GM19395 (cell line): ENCODE data around the gene MDGA2.

Experiments
- ATAC-seq: cut with Tn5 transposase; IDR thresholded peaks from one replicate; pipeline ENCODE4 v1.9.1; 2021; ENCODE audit warnings: mild to moderate bottlenecking, moderate library complexity; ENCODE audit not compliant: unreplicated experiment

Gene MDGA2

DNA sequence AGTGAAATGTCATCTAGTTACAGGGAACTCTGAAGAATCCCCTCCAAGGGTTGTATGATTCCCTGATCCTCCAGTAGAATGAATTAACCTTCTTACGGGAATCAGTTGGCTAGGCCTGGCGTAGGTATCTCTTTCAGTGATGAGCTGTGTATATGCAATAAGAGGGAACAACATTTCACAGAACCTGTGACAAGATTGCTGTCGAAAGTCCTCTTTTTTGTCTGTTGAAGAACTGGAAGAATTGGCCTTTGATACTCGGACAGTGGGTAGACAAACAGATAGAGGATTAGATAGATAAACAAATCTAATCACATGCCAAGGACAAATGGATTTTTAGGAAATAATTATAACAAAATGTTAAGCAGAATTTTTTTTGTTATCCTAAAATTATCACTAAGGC, 184.6 kb downstream of the MDGA2 start:
- ATAC-seq, result no peak

DNA sequence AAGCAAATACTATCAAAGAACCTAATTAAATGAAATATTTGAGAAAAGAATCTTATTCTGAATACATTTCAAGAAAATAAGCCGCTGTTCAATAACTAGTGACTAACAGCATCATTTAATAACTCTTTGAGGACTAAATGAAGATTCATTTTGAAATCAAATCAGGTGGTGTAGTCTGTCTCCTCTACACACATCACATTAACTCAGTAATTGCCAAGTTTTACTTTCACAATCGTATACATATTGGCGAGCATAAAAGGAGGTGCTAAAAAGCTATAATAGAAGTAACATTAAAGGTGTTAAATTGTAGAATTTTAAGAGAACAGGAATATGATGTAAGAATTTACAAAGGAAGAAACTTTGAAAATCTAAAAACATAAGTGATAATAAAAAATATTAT, 185.1 kb downstream of the MDGA2 start:
- no peak for ATAC-seq

DNA sequence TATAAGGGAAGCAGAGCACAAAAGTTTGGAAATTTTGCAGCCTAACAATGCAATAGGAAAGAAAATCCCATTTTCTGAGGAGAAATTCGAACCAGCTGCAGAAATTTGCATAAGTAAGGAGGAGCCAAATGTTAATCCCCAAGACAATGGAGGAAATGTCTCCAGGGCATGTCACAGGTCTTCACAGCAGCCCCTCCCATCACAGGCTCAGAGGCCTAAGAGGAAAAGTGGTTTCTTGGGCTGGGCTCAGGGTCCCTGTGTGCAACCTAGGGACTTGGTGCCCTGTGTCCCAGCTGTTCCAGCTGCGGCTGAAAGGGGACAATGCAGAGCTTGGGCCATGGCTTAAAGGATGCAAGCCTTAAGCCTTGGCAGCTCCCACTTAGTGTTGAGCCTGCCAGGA, 190.0 kb downstream of the MDGA2 start:
- no peak for ATAC-seq

DNA sequence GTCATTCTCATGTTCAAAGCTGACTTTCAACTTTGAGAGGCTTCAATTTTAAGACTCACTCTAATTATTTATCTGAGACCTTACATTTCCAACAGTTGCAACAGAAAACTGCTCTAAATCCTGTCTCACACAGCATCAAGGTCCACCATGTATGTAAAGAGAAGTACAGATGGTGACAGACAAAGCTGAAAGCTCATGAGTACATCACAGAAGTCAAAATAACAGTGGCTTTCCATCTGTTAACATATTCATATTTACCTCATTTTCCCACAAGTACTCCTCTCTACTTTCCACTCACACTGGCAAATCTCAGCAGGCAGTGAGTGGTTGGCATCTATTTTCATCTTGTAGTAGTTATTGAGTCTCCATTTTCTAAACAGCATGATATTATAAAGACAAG, 192.0 kb downstream of the MDGA2 start:
- ATAC-seq, result no peak

DNA sequence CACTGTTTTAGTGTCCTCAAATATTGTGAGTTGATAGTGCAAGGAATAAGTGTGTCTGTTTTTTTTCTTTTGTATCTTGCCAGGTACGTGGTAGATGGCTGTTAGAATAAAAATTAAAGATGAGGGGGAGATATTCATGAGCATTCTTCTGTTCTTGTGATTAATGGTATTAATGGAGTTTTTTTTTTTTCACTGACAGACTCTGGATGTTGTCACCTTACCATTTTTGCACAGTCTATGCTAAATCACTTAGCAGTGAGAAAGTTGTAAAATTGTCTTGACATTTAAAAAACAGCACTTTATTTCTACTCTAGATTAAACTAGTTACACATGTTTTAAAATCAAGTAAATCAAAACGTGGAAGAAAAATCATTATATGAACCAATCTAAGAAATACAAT, 204.3 kb downstream of the MDGA2 start:
- no peak for ATAC-seq

DNA sequence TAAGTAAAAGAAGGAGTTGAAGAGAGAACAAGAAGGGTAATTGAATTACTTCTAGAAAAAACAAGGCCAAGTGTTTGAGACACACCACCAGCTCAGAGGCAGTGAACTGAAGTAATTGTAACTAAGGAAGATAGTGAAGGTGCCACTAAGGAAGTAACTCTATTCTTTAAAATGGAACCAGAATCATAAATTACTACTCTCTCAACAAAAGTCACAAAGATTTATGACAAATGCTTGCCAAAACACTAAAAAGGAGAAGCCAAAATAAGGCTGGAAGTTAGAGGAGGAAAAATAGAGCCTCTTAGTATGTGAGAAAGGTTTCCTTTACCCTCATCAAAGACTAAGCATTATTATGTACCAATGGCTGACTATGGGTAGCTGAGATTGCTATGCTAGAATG, 208.5 kb downstream of the MDGA2 start:
- ATAC-seq, result no peak

DNA sequence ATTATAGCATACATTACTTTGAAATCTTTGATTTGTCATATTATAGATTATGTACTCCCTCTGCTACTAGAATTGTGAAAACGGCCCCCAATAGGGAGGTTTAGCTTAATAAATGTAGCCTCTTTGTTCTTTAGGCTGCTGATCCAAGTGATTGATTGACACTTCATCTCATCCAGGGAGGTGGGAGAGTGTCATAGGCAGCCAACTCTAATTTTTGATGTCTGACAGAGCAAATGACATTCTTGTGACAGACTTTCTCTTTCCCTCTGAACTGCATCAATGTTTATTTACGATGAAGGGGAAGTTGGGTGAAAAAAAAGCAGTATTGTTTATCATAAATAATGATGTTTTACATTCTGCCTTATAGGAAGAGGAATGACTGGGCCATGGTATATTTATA, 221.4 kb downstream of the MDGA2 start:
- ATAC-seq, result no peak

DNA sequence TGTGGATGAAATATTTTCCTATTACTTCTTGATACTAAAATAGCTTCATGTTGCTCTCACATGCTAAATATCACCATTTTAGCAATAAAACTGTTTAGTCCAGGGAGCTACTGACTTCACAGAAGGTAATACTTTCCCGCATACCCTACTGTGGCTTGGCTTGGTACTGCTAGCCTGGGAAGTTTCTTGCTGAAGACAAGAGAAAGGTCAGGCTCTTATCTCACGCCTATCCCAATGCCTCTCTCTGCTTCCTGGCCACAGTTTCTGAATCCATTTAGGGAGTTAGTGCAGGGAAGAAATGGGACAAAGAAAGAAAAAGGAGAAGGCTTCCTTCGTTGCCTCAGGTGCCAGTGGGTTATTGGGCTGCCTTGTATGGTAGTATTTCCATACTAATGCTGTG, 228.3 kb downstream of the MDGA2 start:
- no peak for ATAC-seq

DNA sequence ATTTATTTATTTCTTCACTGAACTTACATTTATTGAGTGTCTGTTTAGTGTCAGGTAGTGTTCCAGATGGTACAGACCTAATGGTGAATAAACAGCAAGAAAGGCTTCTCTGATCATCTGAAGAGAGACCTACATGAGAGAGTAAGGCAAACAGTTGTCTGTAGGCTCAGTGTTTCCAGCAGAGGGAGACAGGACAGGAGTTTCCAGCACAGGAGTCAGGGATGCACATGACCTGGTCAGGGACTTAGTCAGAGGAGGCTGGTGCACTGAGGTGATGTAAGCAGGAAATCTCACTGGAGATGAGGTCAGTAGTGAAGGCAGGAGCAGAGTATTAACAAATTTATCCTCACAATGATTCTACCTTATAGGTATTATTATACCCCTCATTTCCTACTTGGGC, 233.2 kb downstream of the MDGA2 start:
- ATAC-seq, result no peak

DNA sequence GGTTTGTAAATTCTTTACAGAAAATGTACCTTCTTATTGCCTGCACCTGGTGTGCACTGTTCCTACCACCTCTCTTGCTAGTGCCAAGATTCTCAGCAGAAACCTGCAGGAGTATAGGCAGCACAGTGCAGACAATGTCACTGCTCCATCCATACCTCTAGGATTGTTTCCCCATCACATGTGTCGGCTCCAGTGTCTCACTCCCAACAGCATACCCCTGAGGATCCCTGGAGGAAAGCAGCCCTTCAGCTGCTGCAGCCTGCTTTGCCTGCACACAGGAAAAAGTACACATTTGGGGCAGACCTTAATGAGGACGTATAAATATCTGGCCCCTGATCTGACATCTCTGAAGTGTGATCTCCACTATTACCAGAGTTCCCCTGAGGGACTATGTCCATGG, 235.5 kb downstream of the MDGA2 start:
- ATAC-seq, result no peak

DNA sequence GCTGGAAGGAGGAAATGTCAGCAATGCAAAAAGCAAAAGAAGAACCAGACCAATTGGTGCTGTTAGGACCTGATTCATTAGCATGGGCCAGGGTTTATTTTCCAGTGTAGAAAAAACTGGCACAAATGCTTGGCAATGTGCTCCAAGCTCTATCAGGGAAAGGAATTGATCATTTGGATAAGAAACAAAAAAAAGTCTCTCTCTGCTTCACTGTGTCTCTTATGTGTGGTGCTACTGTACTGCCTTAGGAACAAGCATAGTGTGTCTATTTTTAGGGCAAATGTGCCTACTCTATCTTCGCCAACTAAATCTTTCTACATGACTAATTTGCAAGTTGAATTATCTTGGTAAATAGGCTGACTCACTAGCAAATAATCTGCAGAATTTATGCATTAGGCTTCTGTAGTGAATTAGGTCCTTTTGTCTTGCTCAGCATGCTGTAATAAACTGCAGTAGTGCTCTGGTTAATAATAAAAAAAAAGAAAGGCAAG, 236.7 kb downstream of the MDGA2 start:
- no peak for ATAC-seq

DNA sequence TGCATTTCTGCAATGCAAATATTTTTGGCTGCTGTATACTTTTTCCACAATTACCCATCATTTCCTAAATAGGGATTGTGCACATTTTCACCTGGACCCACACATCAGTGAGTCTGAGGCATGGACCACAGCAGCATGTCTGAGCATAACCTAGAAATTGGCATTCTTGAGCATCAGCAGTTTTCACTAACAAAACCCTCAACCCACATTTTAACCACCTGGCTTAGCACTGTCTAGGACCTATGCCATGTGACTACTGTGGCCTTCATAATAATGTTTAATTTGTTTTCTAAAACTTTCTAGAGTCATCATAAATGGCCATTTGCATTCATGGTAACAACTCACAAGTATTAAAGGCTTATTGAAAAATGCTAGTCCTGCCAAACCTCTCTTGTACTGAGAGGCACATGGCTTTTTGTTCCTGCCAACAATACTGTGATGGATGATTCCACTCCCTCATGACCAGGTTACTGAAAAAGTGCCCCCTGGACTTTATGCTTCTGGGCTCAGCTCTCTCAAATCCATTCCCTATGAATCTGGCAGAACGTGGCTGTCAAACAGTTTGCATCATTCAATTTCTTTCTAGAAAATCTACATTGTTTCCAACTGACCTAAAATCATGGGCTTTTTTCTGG, 240.0 kb downstream of the MDGA2 start:
- no peak for ATAC-seq

DNA sequence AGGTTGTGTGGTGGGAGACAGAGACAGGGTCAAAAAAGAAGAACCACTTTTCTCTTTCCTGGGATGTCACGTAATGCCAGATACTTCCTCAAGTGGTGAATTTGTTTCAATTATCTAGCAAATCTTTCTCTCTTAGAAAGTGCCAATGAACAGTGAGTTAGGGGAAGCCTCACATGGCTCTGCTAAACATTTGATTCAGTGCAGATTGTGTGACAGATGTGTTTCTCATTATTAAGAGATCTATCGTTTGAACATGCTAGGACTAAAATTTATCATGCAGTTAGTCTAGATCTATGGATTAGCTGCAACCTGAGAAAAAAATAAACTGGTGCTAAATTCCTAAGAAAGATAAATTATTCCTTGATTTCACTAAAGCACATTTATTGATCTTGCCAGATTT, 247.8 kb downstream of the MDGA2 start:
- ATAC-seq, result no peak

DNA sequence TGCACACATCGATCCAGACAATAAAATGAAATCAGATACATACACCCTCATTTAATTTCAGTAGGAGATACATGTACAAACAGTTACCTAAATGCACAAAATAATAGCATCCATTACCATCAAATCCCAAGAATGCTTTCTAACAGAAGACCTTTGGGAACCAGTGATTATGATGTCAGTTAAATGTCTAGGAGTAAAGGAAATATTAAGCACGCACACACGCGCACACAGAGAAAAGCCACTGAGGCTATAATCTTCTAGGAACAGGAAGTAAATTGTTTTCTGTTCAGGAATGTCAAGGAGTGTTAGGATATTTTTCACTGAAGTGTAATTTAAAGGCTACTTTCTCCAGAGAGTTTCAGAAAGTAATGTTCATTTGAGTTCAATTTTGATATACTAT, 250.1 kb downstream of the MDGA2 start:
- ATAC-seq, result no peak

DNA sequence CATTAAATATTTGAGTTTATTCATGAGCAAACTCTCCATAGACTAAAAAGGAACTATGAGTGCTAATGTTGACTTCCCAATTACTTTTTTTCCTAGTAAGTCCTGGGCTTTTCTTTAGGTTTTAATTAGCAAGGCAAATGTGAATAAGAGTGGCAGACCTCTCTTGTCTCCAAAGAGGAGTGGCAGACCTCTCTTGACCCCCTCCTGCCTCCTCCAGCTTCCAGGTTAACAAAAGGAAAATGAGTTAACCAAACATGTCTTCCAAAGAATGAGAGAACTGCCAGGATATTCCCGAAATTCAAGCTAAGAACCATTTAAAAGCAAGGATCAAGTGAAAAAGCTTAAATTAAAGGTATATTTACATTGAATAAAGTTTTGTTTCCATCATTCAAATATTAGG, 253.2 kb downstream of the MDGA2 start:
- no peak for ATAC-seq

DNA sequence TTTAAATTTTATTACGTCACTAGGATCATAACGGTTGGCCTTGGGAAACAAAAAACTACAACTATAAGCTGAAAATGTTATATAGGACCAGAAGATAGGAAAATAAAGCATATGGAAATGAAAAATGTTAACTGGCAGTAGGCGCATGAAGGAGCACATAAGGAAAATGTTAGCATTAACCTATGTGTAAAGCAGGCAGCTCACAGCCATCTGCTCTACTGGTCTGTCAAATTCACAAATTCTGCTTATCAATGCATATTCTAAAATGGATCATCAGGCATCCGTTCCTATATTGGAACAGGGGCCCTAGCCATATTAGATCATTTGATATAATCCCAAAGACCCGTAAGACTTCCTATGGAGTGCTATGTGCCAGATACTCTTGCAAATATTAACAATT, 263.9 kb downstream of the MDGA2 start:
- ATAC-seq, result no peak

DNA sequence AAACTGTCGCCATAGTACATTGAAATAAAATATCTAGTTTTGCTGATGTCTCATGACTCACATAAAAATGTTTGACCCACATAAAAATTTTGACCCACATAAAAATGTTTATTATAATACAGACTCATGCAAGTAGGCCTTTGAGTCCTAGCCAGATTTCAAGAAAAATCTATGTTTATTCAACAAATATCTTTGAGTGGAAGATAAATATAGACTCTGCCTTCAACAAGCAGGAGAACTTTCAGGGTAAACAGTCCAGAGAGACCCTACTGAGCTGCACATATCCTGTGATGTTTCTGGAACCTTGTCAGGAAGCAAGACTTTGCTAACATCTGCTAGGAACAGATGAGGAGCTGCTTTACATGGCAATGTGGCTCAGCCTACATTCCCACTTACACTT, 283.1 kb downstream of the MDGA2 start:
- ATAC-seq, result no peak

DNA sequence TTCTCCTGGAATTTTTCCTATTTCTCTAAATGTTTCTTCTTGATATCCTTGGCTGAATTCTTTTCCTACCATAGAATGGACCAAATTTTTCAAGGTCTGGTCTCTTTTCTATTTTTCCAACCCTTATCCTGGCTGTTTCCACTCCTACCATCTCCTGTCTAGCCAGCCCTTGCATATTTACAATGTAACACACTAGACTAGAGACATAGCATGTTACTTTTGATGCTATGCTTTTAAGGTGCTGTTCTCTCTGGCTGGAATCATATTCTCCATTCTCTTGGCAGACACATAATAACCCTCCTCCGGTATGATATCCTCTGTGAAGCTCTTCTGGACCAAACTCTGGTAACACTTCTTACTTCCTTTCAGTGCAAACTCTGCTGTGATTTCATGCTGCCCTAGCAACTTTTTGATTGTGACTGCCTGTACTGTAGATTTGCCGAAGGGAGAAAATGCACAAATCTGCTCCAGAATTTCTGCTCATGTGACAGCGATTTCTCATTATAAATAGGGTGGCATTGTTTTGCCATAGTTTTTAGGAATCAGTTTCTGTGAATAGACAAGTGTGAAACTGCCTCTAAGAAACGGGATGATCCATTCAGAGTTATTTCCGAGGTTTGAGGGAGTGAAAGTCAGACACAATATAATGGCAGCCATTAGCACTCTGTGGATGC, 284.4 kb downstream of the MDGA2 start:
- ATAC-seq, result no peak

DNA sequence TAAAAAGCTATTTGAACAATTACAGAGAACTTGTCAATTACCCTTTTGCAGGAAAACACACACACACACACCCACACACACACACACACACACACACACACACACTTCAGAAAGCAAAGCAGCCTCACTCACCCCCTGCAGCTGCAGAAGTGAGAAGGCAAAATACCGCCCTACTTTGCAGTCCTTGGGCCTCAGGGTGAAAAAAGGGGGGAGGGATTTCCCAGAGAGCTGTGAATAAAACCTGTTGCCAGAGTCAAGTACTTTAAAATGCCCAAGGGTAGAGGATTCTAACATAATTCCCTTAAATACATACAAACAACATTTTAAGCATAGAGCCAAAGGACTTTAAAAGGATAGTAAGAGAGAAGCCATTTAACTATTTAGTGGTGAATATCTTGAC, 285.9 kb downstream of the MDGA2 start:
- ATAC-seq, result no peak

DNA sequence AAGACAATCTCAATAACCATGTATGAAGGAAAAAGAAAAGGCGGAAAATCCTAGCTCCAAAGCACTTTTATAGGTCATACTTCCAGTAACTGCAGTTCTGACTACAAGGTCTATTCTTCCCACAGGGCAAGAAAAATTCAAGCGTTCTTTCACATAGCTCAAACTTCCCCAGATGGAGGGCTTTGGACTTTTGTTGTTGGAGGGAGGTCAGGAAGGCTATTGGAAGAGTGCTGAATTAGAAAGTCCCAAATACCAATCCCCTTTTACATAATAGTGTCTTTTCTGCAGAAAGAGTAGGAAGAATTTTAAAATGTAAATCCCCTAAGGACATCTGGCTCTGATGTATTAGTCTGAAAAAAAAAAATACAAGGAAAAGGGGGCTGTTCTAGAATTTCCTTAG, 309.4 kb downstream of the MDGA2 start:
- ATAC-seq, result no peak

DNA sequence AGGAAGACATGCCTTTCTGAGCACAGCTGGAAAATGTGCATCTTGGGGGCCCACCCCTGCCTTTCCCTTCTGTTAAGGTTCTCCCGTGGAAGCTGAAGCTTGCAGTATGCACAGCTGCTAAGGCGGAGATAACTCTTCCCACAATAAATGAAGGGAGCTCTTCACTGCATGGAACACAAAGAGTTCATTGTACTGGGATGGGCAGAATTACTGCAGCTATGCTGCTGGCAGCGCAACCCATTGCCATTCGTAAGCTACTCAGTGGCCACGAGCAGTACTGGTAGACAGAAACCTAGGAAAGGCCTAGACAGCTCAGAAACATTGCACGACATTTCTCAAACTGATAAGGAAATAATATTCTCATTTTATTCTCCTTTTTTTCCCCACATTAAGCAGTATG, 310.2 kb downstream of the MDGA2 start:
- ATAC-seq, result no peak

DNA sequence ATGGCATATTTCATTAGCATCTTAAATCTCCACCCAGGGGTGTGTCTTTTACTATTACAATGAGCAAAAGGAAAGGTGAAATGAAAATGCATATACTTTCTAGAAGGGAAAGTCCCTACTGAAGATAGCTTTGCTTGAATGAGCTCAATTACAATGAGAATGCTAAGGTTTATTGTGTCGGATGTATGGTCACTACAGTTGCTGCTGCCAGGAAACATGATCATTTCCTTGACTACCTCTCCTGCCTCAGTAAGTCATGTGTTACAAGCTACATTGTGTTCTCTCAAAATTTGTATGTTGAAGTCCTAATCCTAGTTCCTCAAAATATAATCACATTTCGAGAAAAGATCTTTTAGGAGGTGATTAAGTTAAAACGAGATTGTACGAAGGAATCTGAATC, 322.2 kb downstream of the MDGA2 start:
- ATAC-seq, result no peak

DNA sequence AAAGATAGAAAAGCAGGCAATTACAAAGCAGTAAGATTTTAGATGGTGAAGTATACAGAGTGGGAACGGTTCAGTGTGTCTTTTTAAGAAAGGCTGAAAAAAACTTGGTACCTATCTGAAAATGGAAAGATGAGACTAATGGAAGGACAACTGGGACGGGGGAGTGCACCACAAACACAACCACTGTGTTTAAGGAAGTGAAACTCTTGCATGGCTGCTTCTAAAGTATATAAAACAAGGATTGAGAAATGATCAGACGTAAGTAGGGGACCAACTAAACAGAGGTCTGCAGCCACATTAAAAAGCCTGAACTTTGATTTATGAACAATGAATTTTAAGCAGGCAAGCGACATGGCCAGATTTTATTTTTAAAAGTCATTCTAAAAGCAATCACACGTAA, 328.6 kb downstream of the MDGA2 start:
- peak; percentile 79 for ATAC-seq
